Measurements from ENCODE around the gene AHNAK2.
A peak's percentile ranks its signal among the peaks of the same experiment; 100 is the strongest.

The AHNAK2 gene

GRCh38 chr14:104980611-104981531 lies 2.7 kb upstream of the AHNAK2 start:
- H3K27me3 ChIP-seq (ENCODE audit: control insufficient read depth, insufficient read depth, low read length) = peaks cover 28% of the 10 kb centered on the region
- no peak overlapping the region for H3K9ac ChIP-seq (ENCODE audit: low read depth, low read length)
- no peaks in the 10 kb centered on the region for H3K36me3 ChIP-seq (ENCODE audit: control insufficient read depth, insufficient read depth, low read length)
- no peak overlapping the region for H3K4me3 ChIP-seq (ENCODE audit: low read depth, low read length)
- H3K9me3 ChIP-seq (ENCODE audit: control insufficient read depth, insufficient read depth, low read length) = no peaks in the 10 kb centered on the region
- H3K4me1 ChIP-seq (ENCODE audit: control insufficient read depth, insufficient read depth, low read length) = no peaks in the 10 kb centered on the region

DNA sequence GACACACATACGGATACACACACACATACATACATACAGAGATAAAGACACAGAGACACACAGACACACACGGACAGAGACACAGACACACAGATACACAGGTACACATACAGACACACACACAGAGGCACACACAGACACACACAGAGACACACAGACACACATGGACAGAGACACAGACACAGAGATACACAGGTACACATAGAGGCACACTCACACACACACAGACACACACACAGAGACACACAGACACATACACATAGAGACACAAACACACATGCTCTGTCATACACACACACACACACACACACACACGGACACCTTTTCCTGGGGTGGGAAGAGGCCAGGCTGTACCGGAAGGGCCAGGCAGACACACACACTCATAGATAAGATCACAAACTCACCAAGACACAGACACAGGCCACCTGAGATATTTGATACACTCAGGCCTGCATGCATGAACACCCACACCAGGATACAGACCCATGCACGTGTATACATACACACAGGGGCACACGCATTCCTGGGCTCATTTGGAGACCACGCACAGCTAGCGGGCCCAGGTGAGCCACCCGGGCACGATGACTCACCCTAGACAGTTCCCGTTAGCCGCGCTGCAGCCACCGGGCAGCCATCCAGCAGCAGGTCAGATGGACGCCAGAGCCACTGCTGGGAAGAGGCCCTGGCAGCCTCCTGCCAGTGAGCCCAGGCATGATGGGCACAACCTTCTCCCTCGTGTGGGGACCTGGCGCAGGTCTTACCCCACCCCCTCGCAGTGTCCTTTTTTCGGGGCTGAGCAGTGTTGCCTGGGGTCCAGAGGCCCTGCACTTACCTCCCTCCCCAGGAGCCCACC lies 1.8 kb upstream of the AHNAK2 start:
- no peak overlapping the region for H3K9ac ChIP-seq (ENCODE audit: low read depth, low read length)
- no peaks in the 10 kb centered on the region for H3K4me1 ChIP-seq (ENCODE audit: control insufficient read depth, insufficient read depth, low read length)
- no peaks in the 10 kb centered on the region for H3K9me3 ChIP-seq (ENCODE audit: control insufficient read depth, insufficient read depth, low read length)
- no peak overlapping the region for H3K4me3 ChIP-seq (ENCODE audit: low read depth, low read length)
- H3K36me3 ChIP-seq (ENCODE audit: control insufficient read depth, insufficient read depth, low read length) = no peaks in the 10 kb centered on the region
- peaks cover 28% of the 10 kb centered on the region for H3K27me3 ChIP-seq (ENCODE audit: control insufficient read depth, insufficient read depth, low read length)

- no peaks in the 10 kb centered on the region for H3K4me1 ChIP-seq (ENCODE audit: control insufficient read depth, insufficient read depth, low read length)
- peak overlapping the region; percentile 43 for H3K4me3 ChIP-seq (ENCODE audit: low read depth, low read length)
- H3K27me3 ChIP-seq (ENCODE audit: control insufficient read depth, insufficient read depth, low read length) = peaks cover 28% of the 10 kb centered on the region
- H3K9ac ChIP-seq (ENCODE audit: low read depth, low read length) = no peak overlapping the region
- no peaks in the 10 kb centered on the region for H3K36me3 ChIP-seq (ENCODE audit: control insufficient read depth, insufficient read depth, low read length)
- H3K9me3 ChIP-seq (ENCODE audit: control insufficient read depth, insufficient read depth, low read length) = no peaks in the 10 kb centered on the region
Measured at GRCh38 chr14:104978746-104979691, 845 bp upstream of the AHNAK2 start.

DNA sequence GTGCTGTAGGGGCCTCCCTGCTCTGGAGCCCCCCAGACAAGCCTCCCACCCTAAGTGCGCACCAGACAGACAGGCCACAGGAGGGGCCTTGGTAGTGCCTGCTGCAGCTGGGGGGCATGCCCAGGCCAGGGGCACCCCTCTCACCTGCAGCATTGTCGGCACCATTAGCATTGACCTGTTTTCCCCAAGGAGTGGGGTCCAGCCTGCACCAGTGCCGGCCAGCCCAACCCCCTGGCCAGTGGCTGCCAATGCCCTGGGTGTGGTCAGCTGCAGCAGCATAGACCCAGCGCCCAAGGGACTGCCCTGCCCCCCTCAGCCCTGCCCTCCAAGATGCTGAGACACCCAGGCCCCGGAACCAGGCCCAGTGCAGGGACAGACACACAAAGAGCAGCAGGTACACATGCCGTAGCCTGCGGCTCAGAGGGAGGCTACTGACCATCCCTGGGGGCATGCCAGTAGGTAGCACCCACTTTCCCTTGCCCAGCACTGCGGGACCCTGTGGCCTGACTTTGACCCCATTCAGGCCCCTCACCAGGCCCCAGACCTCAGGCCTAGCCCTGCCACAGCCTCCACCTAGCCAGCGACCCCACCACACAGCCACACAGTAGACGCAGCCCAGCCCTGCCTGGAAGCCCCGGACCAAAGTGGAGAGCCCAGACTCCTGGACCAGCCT lies 1.0 kb downstream of the AHNAK2 start:
- Histone ChIP-seq H3K9ac (ENCODE audit: low read depth, low read length) (no peak overlapping the region), H3K9me3 (ENCODE audit: control insufficient read depth, insufficient read depth, low read length) (no peaks in the 10 kb centered on the region), H3K4me3 (ENCODE audit: low read depth, low read length) (peak overlapping the region; percentile 73), H3K4me1 (ENCODE audit: control insufficient read depth, insufficient read depth, low read length) (no peaks in the 10 kb centered on the region), H3K36me3 (ENCODE audit: control insufficient read depth, insufficient read depth, low read length) (no peaks in the 10 kb centered on the region), H3K27me3 (ENCODE audit: control insufficient read depth, insufficient read depth, low read length) (peaks cover 28% of the 10 kb centered on the region)

DNA sequence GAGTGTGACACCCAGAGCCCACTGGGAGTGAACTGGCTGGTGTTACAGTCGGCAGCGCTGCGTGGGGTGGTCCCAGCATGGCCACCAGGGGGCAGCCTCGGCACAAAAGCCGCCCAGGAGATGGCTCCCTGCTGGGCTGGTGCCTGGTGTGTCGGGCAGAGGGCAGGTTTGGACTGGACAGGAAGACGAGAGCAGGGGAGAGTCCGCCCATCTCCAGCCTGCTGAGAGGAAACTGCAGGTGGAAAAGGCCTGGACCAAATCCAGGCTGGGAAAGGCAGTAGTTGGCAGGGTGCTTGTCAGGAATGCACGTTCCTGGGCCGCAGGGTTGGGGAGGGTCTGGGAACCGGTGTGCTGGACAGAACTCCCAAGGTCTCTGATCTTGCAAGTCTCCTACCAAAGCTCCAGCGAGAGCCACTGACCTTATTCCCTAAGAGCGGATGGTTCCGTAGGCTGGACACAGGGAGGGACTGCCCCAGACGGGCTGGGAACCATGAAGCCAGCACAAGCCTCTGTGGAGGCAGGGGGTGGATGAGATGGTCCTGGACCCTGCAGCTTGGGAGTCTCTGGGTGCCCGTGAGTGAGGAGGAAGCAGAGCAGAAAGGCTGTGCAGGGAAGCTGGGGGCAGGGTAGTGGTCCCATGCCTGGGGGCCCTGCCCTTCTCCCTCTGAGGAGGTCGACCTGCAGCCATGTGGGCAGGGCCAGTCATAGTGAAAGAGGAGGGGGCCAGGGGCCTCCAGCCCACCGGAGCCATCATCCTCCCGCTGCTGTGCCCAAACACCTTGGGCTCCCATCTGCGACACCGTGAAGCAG lies 1.8 kb downstream of the AHNAK2 start:
- Histone ChIP-seq H3K4me3 (ENCODE audit: low read depth, low read length) (no peak overlapping the region), H3K4me1 (ENCODE audit: control insufficient read depth, insufficient read depth, low read length) (no peaks in the 10 kb centered on the region), H3K27me3 (ENCODE audit: control insufficient read depth, insufficient read depth, low read length) (peaks cover 28% of the 10 kb centered on the region), H3K9ac (ENCODE audit: low read depth, low read length) (no peak overlapping the region), H3K9me3 (ENCODE audit: control insufficient read depth, insufficient read depth, low read length) (no peaks in the 10 kb centered on the region), H3K36me3 (ENCODE audit: control insufficient read depth, insufficient read depth, low read length) (no peaks in the 10 kb centered on the region)

DNA sequence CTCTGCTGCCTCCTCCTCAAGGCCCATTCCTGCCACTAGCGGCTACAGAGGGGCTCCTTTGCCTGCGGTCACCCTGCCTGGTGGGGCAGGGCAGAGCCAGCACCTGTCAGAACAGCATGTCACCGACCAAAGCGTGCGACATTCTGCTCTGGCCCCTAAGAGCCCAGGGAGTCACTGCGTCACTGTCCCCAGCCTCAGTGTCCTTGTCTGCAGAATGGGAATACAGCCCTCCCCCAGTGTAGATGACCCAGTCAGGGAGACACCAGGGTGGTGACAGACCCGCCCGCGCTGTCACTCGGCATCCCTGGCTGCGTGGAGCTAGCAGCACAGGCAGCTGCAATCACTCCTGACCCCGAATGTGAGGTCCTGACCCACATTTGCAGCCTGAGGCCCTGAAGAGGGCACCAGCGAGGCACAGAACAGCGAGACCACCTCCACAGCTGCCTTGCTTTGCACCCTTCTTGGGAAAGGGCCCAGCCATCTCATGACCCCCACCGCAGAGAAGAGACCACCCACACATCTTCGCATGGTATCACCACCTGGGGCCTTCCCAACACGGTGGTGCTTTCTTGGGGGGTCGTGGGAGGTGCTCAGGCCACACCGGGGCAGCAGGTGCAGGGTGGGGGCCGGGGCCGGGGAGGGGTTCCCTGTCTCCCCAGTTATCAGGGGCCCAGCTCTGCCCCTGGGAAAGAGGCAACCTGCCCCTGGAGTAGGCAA lies 2.5 kb downstream of the AHNAK2 start:
- Histone ChIP-seq H3K9ac (ENCODE audit: low read depth, low read length) (no peak overlapping the region), H3K36me3 (ENCODE audit: control insufficient read depth, insufficient read depth, low read length) (no peaks in the 10 kb centered on the region), H3K27me3 (ENCODE audit: control insufficient read depth, insufficient read depth, low read length) (peaks cover 28% of the 10 kb centered on the region), H3K4me1 (ENCODE audit: control insufficient read depth, insufficient read depth, low read length) (no peaks in the 10 kb centered on the region), H3K9me3 (ENCODE audit: control insufficient read depth, insufficient read depth, low read length) (no peaks in the 10 kb centered on the region), H3K4me3 (ENCODE audit: low read depth, low read length) (no peak overlapping the region)

DNA sequence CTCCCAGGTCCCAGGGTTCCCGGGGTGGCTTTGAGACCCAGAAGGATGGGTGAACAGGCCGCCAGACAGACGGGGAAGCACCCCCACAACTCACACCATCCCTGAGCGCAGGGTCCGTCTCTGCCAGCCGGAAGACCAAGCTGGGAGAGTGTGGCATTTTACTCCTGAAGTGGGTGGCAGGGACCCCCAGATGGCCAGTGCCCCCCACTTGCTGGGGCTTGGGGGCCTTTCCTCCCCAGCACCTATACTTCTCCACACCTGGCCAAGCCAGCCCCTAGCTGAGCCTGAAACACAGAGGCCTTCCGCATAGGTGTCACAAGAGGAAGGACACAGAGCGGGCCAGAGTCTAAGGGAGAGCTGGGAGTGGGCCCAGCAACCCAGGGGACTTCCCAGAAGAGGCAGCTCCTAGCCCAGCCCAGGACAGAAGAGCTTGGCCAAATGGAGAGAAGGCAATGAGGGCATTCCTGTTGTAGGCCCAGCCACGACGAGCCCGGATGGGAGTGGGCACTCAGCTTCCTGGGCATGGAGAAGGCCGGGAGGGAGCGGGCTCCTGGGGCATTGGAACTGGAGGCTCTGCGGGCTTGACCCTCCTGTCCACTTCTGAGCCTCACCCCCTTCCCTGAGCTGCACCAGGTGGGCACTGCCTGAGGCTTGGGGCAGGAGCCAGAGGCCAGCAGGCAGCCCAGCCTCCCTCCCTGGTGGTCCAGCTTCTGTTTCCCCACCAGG lies 3.3 kb downstream of the AHNAK2 start:
- Histone ChIP-seq H3K4me3 (ENCODE audit: low read depth, low read length) (no peak overlapping the region), H3K27me3 (ENCODE audit: control insufficient read depth, insufficient read depth, low read length) (peaks cover 25% of the 10 kb centered on the region), H3K4me1 (ENCODE audit: control insufficient read depth, insufficient read depth, low read length) (no peaks in the 10 kb centered on the region), H3K9me3 (ENCODE audit: control insufficient read depth, insufficient read depth, low read length) (no peaks in the 10 kb centered on the region), H3K36me3 (ENCODE audit: control insufficient read depth, insufficient read depth, low read length) (no peaks in the 10 kb centered on the region), H3K9ac (ENCODE audit: low read depth, low read length) (no peak overlapping the region)

GRCh38 chr14:104974146-104974541 lies 4.0 kb downstream of the AHNAK2 start:
- Histone ChIP-seq H3K9me3 (ENCODE audit: control insufficient read depth, insufficient read depth, low read length) (no peaks in the 10 kb centered on the region), H3K4me3 (ENCODE audit: low read depth, low read length) (no peak overlapping the region), H3K36me3 (ENCODE audit: control insufficient read depth, insufficient read depth, low read length) (no peaks in the 10 kb centered on the region), H3K4me1 (ENCODE audit: control insufficient read depth, insufficient read depth, low read length) (no peaks in the 10 kb centered on the region), H3K27me3 (ENCODE audit: control insufficient read depth, insufficient read depth, low read length) (peaks cover 18% of the 10 kb centered on the region), H3K9ac (ENCODE audit: low read depth, low read length) (no peak overlapping the region)

GRCh38 chr14:104973385-104974145 lies 4.6 kb downstream of the AHNAK2 start:
- no peaks in the 10 kb centered on the region for H3K36me3 ChIP-seq (ENCODE audit: control insufficient read depth, insufficient read depth, low read length)
- H3K4me3 ChIP-seq (ENCODE audit: low read depth, low read length) = no peak overlapping the region
- peak overlapping the region; percentile 12 for H3K9ac ChIP-seq (ENCODE audit: low read depth, low read length)
- H3K27me3 ChIP-seq (ENCODE audit: control insufficient read depth, insufficient read depth, low read length) = peaks cover 15% of the 10 kb centered on the region
- peaks cover under 1% of the 10 kb centered on the region for H3K4me1 ChIP-seq (ENCODE audit: control insufficient read depth, insufficient read depth, low read length)
- no peaks in the 10 kb centered on the region for H3K9me3 ChIP-seq (ENCODE audit: control insufficient read depth, insufficient read depth, low read length)
